ENCODE measurements around the gene GLYR1.

GLYR1 gene

DNA sequence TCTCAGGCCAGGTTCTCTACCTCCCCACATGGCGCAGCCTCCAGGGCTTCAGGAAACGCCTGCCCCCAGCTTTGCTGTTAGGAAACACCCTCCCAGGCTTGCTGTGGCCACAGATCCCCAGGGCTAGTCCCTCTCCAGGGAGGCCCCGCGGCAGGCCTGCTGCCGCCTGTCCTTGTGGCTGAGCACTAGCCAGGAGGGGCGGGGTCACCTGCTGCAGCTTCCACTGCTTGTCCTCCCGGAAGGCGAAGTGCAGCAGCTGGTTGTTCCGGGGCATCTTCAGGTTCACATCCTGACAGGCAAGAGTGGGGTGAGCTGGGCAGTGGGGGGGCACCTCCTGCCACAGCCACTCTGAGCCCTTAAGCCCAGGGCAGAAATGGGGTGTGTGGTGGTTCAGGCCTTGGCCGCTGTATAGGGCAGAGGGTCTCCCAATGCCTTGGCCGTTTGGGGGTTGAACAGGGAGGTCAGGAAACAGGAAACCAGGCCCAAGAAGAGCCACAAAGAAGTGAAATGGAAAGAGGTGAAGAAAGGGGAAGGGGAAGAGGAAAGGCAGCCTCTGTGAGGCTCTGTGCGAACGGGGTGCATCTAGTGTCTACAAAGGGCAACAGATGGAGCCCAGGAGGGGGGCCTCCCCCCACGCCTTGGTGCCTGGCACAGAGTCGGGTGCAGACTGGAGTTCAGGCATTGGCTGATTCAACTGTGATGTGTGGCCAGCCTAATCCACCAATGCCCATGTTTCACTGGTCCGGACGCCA lies 46.6 kb downstream of the GLYR1 start:
- no peak overlapping the region for H2AK5ac ChIP-seq (ENCODE audit: low read length, severe bottlenecking)
- no peak overlapping the region for H2BK12ac ChIP-seq (ENCODE audit: low read length in 2 of 2)
- H3K9ac ChIP-seq (ENCODE audit: low read length) = no peak overlapping the region
- H3K79me1 ChIP-seq (replicated peaks; ENCODE audit: low read length, poor library complexity, severe bottlenecking) = peaks cover 13% of the 10 kb centered on the region
- no peak overlapping the region for H4K91ac ChIP-seq (ENCODE audit: low read length)
- H3K36me3 ChIP-seq (ENCODE audit: control insufficient read depth in 1 of 2, insufficient read depth in 2 of 2, low read depth in 1 of 2, low read length in 2 of 2) = peaks cover 32 to 74% of the 10 kb centered on the region in 2 experiments
- WGBS = 93% methylated on average over 17 of the region's 17 CpGs
- H3K14ac ChIP-seq (ENCODE audit: low read length in 2 of 2) = no peak overlapping the region
- H3K27me3 ChIP-seq (ENCODE audit: control insufficient read depth in 1 of 2, insufficient read depth in 1 of 2, low read length in 2 of 2) = no peaks in the 10 kb centered on the region
- H3K18ac ChIP-seq (ENCODE audit: low read depth in 1 of 2, low read length in 2 of 2) = no peak overlapping the region
- H3K4me1 ChIP-seq (ENCODE audit: control insufficient read depth, insufficient read depth, low read depth, low read length) = peaks cover 10% of the 10 kb centered on the region
- no peak overlapping the region for H4K8ac ChIP-seq (ENCODE audit: low read length)
- no peak overlapping the region for H2BK5ac ChIP-seq (ENCODE audit: low read depth, low read length, poor library complexity, severe bottlenecking)
- H2BK120ac ChIP-seq (ENCODE audit: low read depth, low read length) = no peak overlapping the region
- no peak overlapping the region for H3K4me2 ChIP-seq (ENCODE audit: low read length, poor library complexity, severe bottlenecking)
- no peak overlapping the region for H3K4ac ChIP-seq (ENCODE audit: low read depth in 1 of 2, low read length in 2 of 2)
- H2AFZ ChIP-seq (ENCODE audit: low read depth, low read length) = no peak overlapping the region
- DNase-seq = no peak
- no peak overlapping the region for H3K4me3 ChIP-seq (ENCODE audit: insufficient read depth in 1 of 2, low read depth in 1 of 2, low read length in 2 of 2)
- no peak overlapping the region for H3K27ac ChIP-seq (ENCODE audit: low read length, poor library complexity, severe bottlenecking)
- H2BK15ac ChIP-seq (ENCODE audit: low read depth, poor library complexity, severe bottlenecking) = no peak overlapping the region
- H3K23ac ChIP-seq (ENCODE audit: low read length in 2 of 2) = no peak overlapping the region
- no peaks in the 10 kb centered on the region for H3K9me3 ChIP-seq (ENCODE audit: control insufficient read depth, low read length)

- Histone ChIP-seq H3K18ac (ENCODE audit: low read depth in 1 of 2, low read length in 2 of 2) (no peak overlapping the region), H3K36me3 (ENCODE audit: control insufficient read depth in 1 of 2, insufficient read depth in 2 of 2, low read depth in 1 of 2, low read length in 2 of 2) (peaks cover 20 to 68% of the 10 kb centered on the region in 2 experiments), H2BK5ac (ENCODE audit: low read depth, low read length, poor library complexity, severe bottlenecking) (no peak overlapping the region), H4K8ac (ENCODE audit: low read length) (no peak overlapping the region), H3K4me1 (ENCODE audit: control insufficient read depth, insufficient read depth, low read depth, low read length) (peaks cover 13% of the 10 kb centered on the region), H3K9me3 (ENCODE audit: control insufficient read depth, low read length) (no peaks in the 10 kb centered on the region), H3K23ac (ENCODE audit: low read length in 2 of 2) (no peak overlapping the region), H3K4ac (ENCODE audit: low read depth in 1 of 2, low read length in 2 of 2) (no peak overlapping the region), H3K79me1 (replicated peaks; ENCODE audit: low read length, poor library complexity, severe bottlenecking) (peaks cover 13% of the 10 kb centered on the region), H3K27ac (ENCODE audit: low read length, poor library complexity, severe bottlenecking) (no peak overlapping the region), H2AK5ac (ENCODE audit: low read length, severe bottlenecking) (no peak overlapping the region), H3K4me3 (ENCODE audit: insufficient read depth in 1 of 2, low read depth in 1 of 2, low read length in 2 of 2) (no peak overlapping the region), H3K4me2 (ENCODE audit: low read length, poor library complexity, severe bottlenecking) (no peak overlapping the region), H3K27me3 (ENCODE audit: control insufficient read depth in 1 of 2, insufficient read depth in 1 of 2, low read length in 2 of 2) (no peaks in the 10 kb centered on the region), H4K91ac (ENCODE audit: low read length) (no peak overlapping the region), H2BK120ac (ENCODE audit: low read depth, low read length) (no peak overlapping the region), H3K14ac (ENCODE audit: low read length in 2 of 2) (no peak overlapping the region), H3K9ac (ENCODE audit: low read length) (no peak overlapping the region), H2AFZ (ENCODE audit: low read depth, low read length) (no peak overlapping the region), H2BK15ac (ENCODE audit: low read depth, poor library complexity, severe bottlenecking) (no peak overlapping the region), H2BK12ac (ENCODE audit: low read length in 2 of 2) (no peak overlapping the region)
- WGBS = 94% methylated on average over 19 of the region's 19 CpGs
- no peak for DNase-seq
Observed at GRCh38 chr16:4799171-4799855, 47.8 kb downstream of the GLYR1 start.

- H4K91ac ChIP-seq (ENCODE audit: low read length) = no peak overlapping the region
- H2AFZ ChIP-seq (ENCODE audit: low read depth, low read length) = no peak overlapping the region
- no peak overlapping the region for H3K14ac ChIP-seq (ENCODE audit: low read length in 2 of 2)
- H3K27ac ChIP-seq (ENCODE audit: low read length, poor library complexity, severe bottlenecking) = no peak overlapping the region
- WGBS = 91% methylated on average over 14 of the region's 16 CpGs
- no peak overlapping the region for H3K18ac ChIP-seq (ENCODE audit: low read depth in 1 of 2, low read length in 2 of 2)
- no peak overlapping the region for H2BK15ac ChIP-seq (ENCODE audit: low read depth, poor library complexity, severe bottlenecking)
- no peaks in the 10 kb centered on the region for H3K27me3 ChIP-seq (ENCODE audit: control insufficient read depth in 1 of 2, insufficient read depth in 1 of 2, low read length in 2 of 2)
- H3K23ac ChIP-seq (ENCODE audit: low read length in 2 of 2) = no peak overlapping the region
- peaks cover 13% of the 10 kb centered on the region for H3K4me1 ChIP-seq (ENCODE audit: control insufficient read depth, insufficient read depth, low read depth, low read length)
- H3K36me3 ChIP-seq (ENCODE audit: control insufficient read depth in 1 of 2, insufficient read depth in 2 of 2, low read depth in 1 of 2, low read length in 2 of 2) = peaks cover 14 to 62% of the 10 kb centered on the region in 2 experiments
- no peak overlapping the region for H3K4me2 ChIP-seq (ENCODE audit: low read length, poor library complexity, severe bottlenecking)
- H2BK12ac ChIP-seq (ENCODE audit: low read length in 2 of 2) = no peak overlapping the region
- DNase-seq = no peak
- H2AK5ac ChIP-seq (ENCODE audit: low read length, severe bottlenecking) = no peak overlapping the region
- no peaks in the 10 kb centered on the region for H3K9me3 ChIP-seq (ENCODE audit: control insufficient read depth, low read length)
- peaks cover 13% of the 10 kb centered on the region for H3K79me1 ChIP-seq (replicated peaks; ENCODE audit: low read length, poor library complexity, severe bottlenecking)
- no peak overlapping the region for H4K8ac ChIP-seq (ENCODE audit: low read length)
- no peak overlapping the region for H3K4ac ChIP-seq (ENCODE audit: low read depth in 1 of 2, low read length in 2 of 2)
- H3K9ac ChIP-seq (ENCODE audit: low read length) = no peak overlapping the region
- no peak overlapping the region for H2BK120ac ChIP-seq (ENCODE audit: low read depth, low read length)
- peak overlapping the region in 1 of 2 experiments; percentile 14 for H3K4me3 ChIP-seq (ENCODE audit: insufficient read depth in 1 of 2, low read depth in 1 of 2, low read length in 2 of 2)
- no peak overlapping the region for H2BK5ac ChIP-seq (ENCODE audit: low read depth, low read length, poor library complexity, severe bottlenecking)
Observed at GRCh38 chr16:4798456-4798855, 48.6 kb downstream of the GLYR1 start.

GRCh38 chr16:4797805-4798252 lies 49.3 kb downstream of the GLYR1 start:
- H3K4me2 ChIP-seq (ENCODE audit: low read length, poor library complexity, severe bottlenecking) = no peak overlapping the region
- peaks cover 13% of the 10 kb centered on the region for H3K4me1 ChIP-seq (ENCODE audit: control insufficient read depth, insufficient read depth, low read depth, low read length)
- H3K23ac ChIP-seq (ENCODE audit: low read length in 2 of 2) = no peak overlapping the region
- no peak overlapping the region for H2BK12ac ChIP-seq (ENCODE audit: low read length in 2 of 2)
- H2AFZ ChIP-seq (ENCODE audit: low read depth, low read length) = no peak overlapping the region
- no peak overlapping the region for H3K27ac ChIP-seq (ENCODE audit: low read length, poor library complexity, severe bottlenecking)
- peaks cover 13% of the 10 kb centered on the region for H3K79me1 ChIP-seq (replicated peaks; ENCODE audit: low read length, poor library complexity, severe bottlenecking)
- no peaks in the 10 kb centered on the region for H3K9me3 ChIP-seq (ENCODE audit: control insufficient read depth, low read length)
- H2BK120ac ChIP-seq (ENCODE audit: low read depth, low read length) = no peak overlapping the region
- no peak overlapping the region for H3K4me3 ChIP-seq (ENCODE audit: insufficient read depth in 1 of 2, low read depth in 1 of 2, low read length in 2 of 2)
- peaks cover 14 to 62% of the 10 kb centered on the region in 2 experiments for H3K36me3 ChIP-seq (ENCODE audit: control insufficient read depth in 1 of 2, insufficient read depth in 2 of 2, low read depth in 1 of 2, low read length in 2 of 2)
- H3K4ac ChIP-seq (ENCODE audit: low read depth in 1 of 2, low read length in 2 of 2) = no peak overlapping the region
- no peak overlapping the region for H4K91ac ChIP-seq (ENCODE audit: low read length)
- WGBS = 93% methylated on average over 22 of the region's 22 CpGs
- no peak overlapping the region for H4K8ac ChIP-seq (ENCODE audit: low read length)
- no peak overlapping the region for H3K9ac ChIP-seq (ENCODE audit: low read length)
- no peak overlapping the region for H3K18ac ChIP-seq (ENCODE audit: low read depth in 1 of 2, low read length in 2 of 2)
- H3K14ac ChIP-seq (ENCODE audit: low read length in 2 of 2) = no peak overlapping the region
- DNase-seq = no peak
- H3K27me3 ChIP-seq (ENCODE audit: control insufficient read depth in 1 of 2, insufficient read depth in 1 of 2, low read length in 2 of 2) = no peaks in the 10 kb centered on the region
- no peak overlapping the region for H2BK15ac ChIP-seq (ENCODE audit: low read depth, poor library complexity, severe bottlenecking)
- no peak overlapping the region for H2BK5ac ChIP-seq (ENCODE audit: low read depth, low read length, poor library complexity, severe bottlenecking)
- H2AK5ac ChIP-seq (ENCODE audit: low read length, severe bottlenecking) = no peak overlapping the region
